Activated CD8-positive, alpha-beta memory T cell treated with anti-CD3 and anti-CD28 coated beads, Interleukin-2, amount 50 U/mL, for 1 hour (primary cell): ENCODE data around the gene PIAS2.
A peak's percentile ranks its signal among the peaks of the same experiment; 100 is the strongest.
"Not testable (repeated sequence)": the region's sequence is repeated elsewhere in the genome, so short reads cannot be mapped to it uniquely, and the experiment has no call there.

ENCODE experiments used
- DNase-seq: peaks from one replicate; pipeline ENCODE4 v3.0.0-alpha.2; 2020; ENCODE audit errors: extremely low read depth

Gene PIAS2

GRCh38 chr18:46917108-46917802, at the start of gene PIAS2, which contains the start of gene KATNAL2:
Gene PIAS2 (minus strand): TSS chr18:46917507. CDS start chr18:46917345, 162 bp downstream.
Gene KATNAL2 (plus strand): TSS chr18:46917602. CDS start chr18:46946873, 29,271 bp downstream.
- peak; percentile 26 for DNase-seq

- not testable (repeated sequence) for DNase-seq
Measured at GRCh38 chr18:46966266-46966665, 49.0 kb upstream of the PIAS2 start.

- DNase-seq, result not testable (repeated sequence)
Measured at GRCh38 chr18:46964579-46965293, 47.4 kb upstream of the PIAS2 start.

- not testable (repeated sequence) for DNase-seq
Measured at GRCh38 chr18:46963656-46964578, 46.6 kb upstream of the PIAS2 start.

- no peak for DNase-seq
Measured at GRCh38 chr18:46958209-46958608, 40.9 kb upstream of the PIAS2 start.

- no peak for DNase-seq
Measured at GRCh38 chr18:46953195-46953594, 35.9 kb upstream of the PIAS2 start.

- no peak for DNase-seq
Measured at GRCh38 chr18:46950064-46950656, 32.9 kb upstream of the PIAS2 start.

GRCh38 chr18:46946656-46947282, 29.5 kb upstream of the PIAS2 start:
- DNase-seq, result no peak

GRCh38 chr18:46942646-46943045, 25.3 kb upstream of the PIAS2 start:
- DNase-seq, result no peak

GRCh38 chr18:46939998-46940571, 22.8 kb upstream of the PIAS2 start:
- no peak for DNase-seq

GRCh38 chr18:46939337-46939963, 22.1 kb upstream of the PIAS2 start:
- no peak for DNase-seq

GRCh38 chr18:46920653-46921052, 3.3 kb upstream of the PIAS2 start:
- no peak for DNase-seq

GRCh38 chr18:46920067-46920466, 2.8 kb upstream of the PIAS2 start:
- no peak for DNase-seq

GRCh38 chr18:46917803-46918600, 695 bp upstream of the PIAS2 start:
- no peak for DNase-seq

GRCh38 chr18:46916551-46917107, 678 bp downstream of the PIAS2 start:
- DNase-seq, result no peak

- no peak for DNase-seq
Measured at GRCh38 chr18:46915800-46916550, 1.3 kb downstream of the PIAS2 start.

GRCh38 chr18:46910856-46911255, 6.5 kb downstream of the PIAS2 start:
- DNase-seq, result no peak

GRCh38 chr18:46909497-46909896, 7.8 kb downstream of the PIAS2 start:
- DNase-seq, result no peak
